OCI-LY7 (cell line): ENCODE measurements around the gene OR56A5. TPM values are rescaled to one million over a fixed set of nuclear protein-coding genes. Genes with fewer than 3 reads are reported as not detected.

Experiments used
- BruUV-seq: library from RNA; stranded (reverse); fragments of 400-500 nt; replicated peaks from 2 replicates; lab custom pipeline; 2021; lab: Mats Ljungman, UMichigan
- CTCF ChIA-PET: fragments of 300-600 bp; sonication (Branson Sonifier 250); formaldehyde crosslinking; loops from one replicate; lab custom pipeline; 2022; ENCODE audit warnings: antibody characterized with exemption; ENCODE audit not compliant: unreplicated experiment; lab: Charles Lee
- POLR2A ChIA-PET: fragments of 300-600 bp; sonication (Branson Sonifier 250); formaldehyde crosslinking; loops from one replicate; lab custom pipeline; 2022; ENCODE audit warnings: antibody characterized with exemption; lab: Charles Lee
- DNase-seq: peaks from one replicate; pipeline ENCODE4 v3.0.0-alpha.2; 2015; ENCODE audit warnings: low spot score
- H2AFZ ChIP-seq: fragments of 200-600 bp; sonication (generic), shearing (Covaris generic); 2 replicates; pipeline ENCODE4 v1.6.1; 2014; ENCODE audit warnings: mild to moderate bottlenecking, antibody characterized with exemption, low read length, moderate library complexity
- H3K27ac ChIP-seq: fragments of 200-600 bp; sonication (generic); 2 replicates; pipeline ENCODE4 v1.5.1; 2014; ENCODE audit warnings: mixed run types, low read depth, mild to moderate bottlenecking, moderate library complexity, low read length, inconsistent platforms; ENCODE audit not compliant: poor library complexity, severe bottlenecking
- H3K36me3 ChIP-seq: fragments of 200-600 bp; sonication (generic); 2 replicates; pipeline ENCODE4 v1.6.1; 2014; ENCODE audit warnings: mild to moderate bottlenecking, antibody characterized with exemption, low read length, moderate library complexity, mixed read lengths; ENCODE audit not compliant: insufficient read depth
- H3K4me1 ChIP-seq: fragments of 200-600 bp; sonication (generic); 2 replicates; pipeline ENCODE4 v1.5.1; 2014; ENCODE audit warnings: mild to moderate bottlenecking, low read length; ENCODE audit not compliant: insufficient read depth, poor library complexity, severe bottlenecking
- H3K4me2 ChIP-seq: fragments of 200-600 bp; sonication (generic); 2 replicates; pipeline ENCODE4 v1.6.1; 2014; ENCODE audit warnings: mild to moderate bottlenecking, low read length
- H3K4me3 ChIP-seq: fragments of 200-600 bp; sonication (generic); 2 replicates; pipeline ENCODE4 v1.5.1; 2014; ENCODE audit warnings: mild to moderate bottlenecking, low read depth, low read length; ENCODE audit not compliant: poor library complexity, severe bottlenecking
- H3K79me2 ChIP-seq: fragments of 200-600 bp; sonication (generic); 2 replicates; pipeline ENCODE4 v1.6.1; 2016; ENCODE audit warnings: low read depth, mild to moderate bottlenecking, low read length, moderate library complexity, mixed read lengths; ENCODE audit not compliant: insufficient read depth
- H3K9me2 ChIP-seq: fragments of 200-600 bp; sonication (generic); 2 replicates; pipeline ENCODE4 v1.6.1; 2016; ENCODE audit warnings: mild to moderate bottlenecking, low read length, mixed read lengths; ENCODE audit not compliant: insufficient read depth
- H3K9me3 ChIP-seq: fragments of 200-600 bp; sonication (generic); 2 replicates; pipeline ENCODE4 v1.6.1; 2014; ENCODE audit warnings: mild to moderate bottlenecking, mixed run types, low read length, mixed read lengths
- H4K20me1 ChIP-seq: fragments of 200-600 bp; sonication (generic); 2 replicates; pipeline ENCODE4 v1.6.1; 2014; ENCODE audit warnings: mild to moderate bottlenecking, antibody characterized with exemption, low read length, moderate library complexity, mixed read lengths; ENCODE audit not compliant: insufficient read depth
- CTCF ChIP-seq: fragments of 200-600 bp; sonication (generic); conservative IDR thresholded peaks from 2 replicates; pipeline ENCODE4 v1.5.1; 2014; ENCODE audit warnings: mild to moderate bottlenecking, antibody characterized with exemption, low read length, moderate library complexity, mixed read lengths
- EZH2phosphoT487 ChIP-seq: fragments of 200-600 bp; sonication (generic); IDR thresholded peaks from 2 replicates; pipeline ENCODE4 v1.6.1; 2018; ENCODE audit warnings: low read depth, borderline replicate concordance, mild to moderate bottlenecking, mixed run types, antibody characterized with exemption, low read length, moderate library complexity, mixed read lengths
- intact Hi-C: fragments of 100-400 bp; cut with micrococcal nuclease; formaldehyde crosslinking; loops from one replicate; pipeline ENCODE4 v1.10.0; 2022; ENCODE audit not compliant: unreplicated experiment
- total RNA-seq, 2 experiments: library from RNA; depleted of rRNA in 1 of 2; stranded (reverse); fragments of >200 nt in 1 of 2; shearing (Covaris generic) in 1 of 2; gene quantifications; 2 replicates each; pipeline ENCODE4 v1.2.3, GENCODE V29; 2014 to 2022

OR56A5 gene
- total RNA-seq, 2 experiments from 2014 or later: not detected

GRCh38 chr11:6006846-6007245 lies 38.6 kb upstream of the OR56A5 start, which contains the start of gene OR56A4:
TSS of gene OR56A4 (minus strand) at chr11:6006946. CDS start at chr11:6002992, 3,954 bp downstream.
- no peaks in the 10 kb centered on the region for H3K4me1 ChIP-seq
- H3K79me2 ChIP-seq: no peaks in the 10 kb centered on the region
- no peak within 1 kb of the TSS for H3K4me3 ChIP-seq
- H3K36me3 ChIP-seq: no peaks in the 10 kb centered on the region
- POLR2A ChIA-PET: no interaction called here
- H3K27ac ChIP-seq: no peak within 1 kb of the TSS
- no peak for DNase-seq
- TF ChIP-seq CTCF: no peak
- TF ChIP-seq EZH2phosphoT487: no peak
- intact Hi-C loops: no loop called here
- no peaks in the 10 kb centered on the region for H4K20me1 ChIP-seq
- no peak within 1 kb of the TSS for H2AFZ ChIP-seq
- H3K9me3 ChIP-seq: no peaks in the 10 kb centered on the region
- CTCF ChIA-PET: no interaction called here
- no peak within 1 kb of the TSS for H3K4me2 ChIP-seq
- BruUV-seq: no TSS peak
- H3K9me2 ChIP-seq: no peaks in the 10 kb centered on the region

- H3K9me3 ChIP-seq: no peaks in the 10 kb centered on the region
- H3K36me3 ChIP-seq: no peaks in the 10 kb centered on the region
- ChIA-PET POLR2A (interaction anchor here (0.6 kb wide), 2 partner anchors 134 to 177 kb away, joined by 3 read pairs; no protein-coding TSS in a partner anchor), CTCF (no interaction called here)
- H3K4me2 ChIP-seq: no peak overlapping the region
- no peak overlapping the region for H3K27ac ChIP-seq
- intact Hi-C loops: no loop called here
- no peaks in the 10 kb centered on the region for H3K79me2 ChIP-seq
- DNase-seq: no peak
- H3K9me2 ChIP-seq: no peaks in the 10 kb centered on the region
- BruUV-seq: no TSS peak
- H2AFZ ChIP-seq: no peak overlapping the region
- TF ChIP-seq CTCF (no peak), EZH2phosphoT487 (no peak)
- no peak overlapping the region for H3K4me3 ChIP-seq
- no peaks in the 10 kb centered on the region for H3K4me1 ChIP-seq
- no peaks in the 10 kb centered on the region for H4K20me1 ChIP-seq
These were observed 38.1 kb upstream of the OR56A5 start for GRCh38 chr11:6006395-6006794.

GRCh38 chr11:6002202-6002699 lies 34.0 kb upstream of the OR56A5 start:
- BruUV-seq: no TSS peak
- Histone ChIP-seq H3K27ac (no peak overlapping the region), H3K9me2 (no peaks in the 10 kb centered on the region), H3K79me2 (no peaks in the 10 kb centered on the region), H2AFZ (no peak overlapping the region), H3K4me1 (no peaks in the 10 kb centered on the region), H3K4me3 (no peak overlapping the region), H3K36me3 (no peaks in the 10 kb centered on the region), H3K4me2 (no peak overlapping the region), H4K20me1 (no peaks in the 10 kb centered on the region), H3K9me3 (no peaks in the 10 kb centered on the region)
- intact Hi-C loops: no loop called here
- DNase-seq: no peak
- POLR2A ChIA-PET: interaction anchor here (0.8 kb wide), 1 partner anchor 343 kb away, joined by 3 read pairs; no protein-coding TSS in a partner anchor
- TF ChIP-seq EZH2phosphoT487: no peak
- no peak for TF ChIP-seq CTCF
- CTCF ChIA-PET: no interaction called here
